DMS153 treated with DMSO at 0.1 percent for 48 hours (cell line): ENCODE measurements around the gene PHF23.

ENCODE experiments used
- DNase-seq: peaks from one replicate; lab custom pipeline; 2025; ENCODE audit not compliant: unreplicated experiment; lab: John Stamatoyannopoulos, UW

The PHF23 gene

DNA sequence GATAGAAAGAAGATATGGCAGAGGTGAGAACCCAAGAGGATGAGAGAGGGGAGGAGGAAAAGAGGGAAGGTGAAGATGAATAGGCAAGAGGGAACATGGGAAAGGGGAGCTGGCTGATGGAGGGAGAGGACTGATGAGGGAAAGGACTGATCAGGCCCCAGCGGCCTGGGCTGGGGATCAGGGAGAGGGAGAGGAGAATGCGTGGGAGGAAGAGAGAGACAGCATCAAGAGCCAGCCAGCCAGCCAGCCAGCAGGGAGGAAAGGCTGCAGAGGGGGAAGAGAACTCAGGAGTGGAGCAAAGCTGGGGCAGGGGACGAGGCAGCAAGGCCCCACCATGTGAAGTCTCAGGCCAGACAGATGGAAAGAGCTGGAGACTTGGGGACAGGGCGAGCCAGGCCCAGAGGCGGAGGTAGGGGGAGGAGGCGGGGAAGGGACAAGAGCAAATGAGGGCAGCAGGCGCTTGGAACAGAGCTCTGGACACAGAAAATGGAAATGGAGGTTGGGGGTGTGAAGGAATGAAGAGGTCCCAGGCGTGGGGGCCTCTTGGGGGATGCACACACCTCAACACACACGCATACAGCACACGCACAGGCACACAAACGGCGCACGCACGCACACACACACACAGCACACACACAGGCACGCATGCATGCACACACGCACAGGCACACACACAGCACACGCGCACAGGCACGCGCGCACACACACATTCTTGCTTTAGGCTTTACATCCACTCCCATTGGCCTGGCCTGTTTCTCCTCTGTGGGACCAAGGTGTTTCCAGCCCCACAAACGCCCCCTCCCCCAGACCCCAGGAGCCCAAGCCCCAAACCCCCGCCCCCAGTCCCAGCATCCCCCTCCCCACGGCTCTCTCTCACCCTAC is 31.9 kb downstream of the PHF23 start:
- DNase-seq = no peak

DNA sequence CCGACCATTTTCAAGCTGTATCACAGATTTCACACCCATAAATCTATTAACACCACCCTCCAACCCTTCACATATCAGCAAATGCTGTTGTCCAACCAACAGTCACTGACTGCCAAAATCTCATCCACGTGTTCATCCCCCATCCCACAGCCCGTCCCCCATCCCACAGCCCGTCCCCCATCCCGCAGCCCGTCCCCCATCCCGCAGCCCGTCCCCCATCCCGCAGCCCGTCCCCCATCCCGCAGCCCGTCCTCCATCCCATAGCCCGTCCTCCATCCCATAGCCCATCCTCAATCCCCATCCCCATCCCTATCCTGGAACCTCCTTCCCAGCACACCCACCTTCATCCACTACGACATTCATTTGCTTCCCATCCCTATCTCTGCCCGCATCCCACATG is 33.7 kb downstream of the PHF23 start:
- no peak for DNase-seq

DNA sequence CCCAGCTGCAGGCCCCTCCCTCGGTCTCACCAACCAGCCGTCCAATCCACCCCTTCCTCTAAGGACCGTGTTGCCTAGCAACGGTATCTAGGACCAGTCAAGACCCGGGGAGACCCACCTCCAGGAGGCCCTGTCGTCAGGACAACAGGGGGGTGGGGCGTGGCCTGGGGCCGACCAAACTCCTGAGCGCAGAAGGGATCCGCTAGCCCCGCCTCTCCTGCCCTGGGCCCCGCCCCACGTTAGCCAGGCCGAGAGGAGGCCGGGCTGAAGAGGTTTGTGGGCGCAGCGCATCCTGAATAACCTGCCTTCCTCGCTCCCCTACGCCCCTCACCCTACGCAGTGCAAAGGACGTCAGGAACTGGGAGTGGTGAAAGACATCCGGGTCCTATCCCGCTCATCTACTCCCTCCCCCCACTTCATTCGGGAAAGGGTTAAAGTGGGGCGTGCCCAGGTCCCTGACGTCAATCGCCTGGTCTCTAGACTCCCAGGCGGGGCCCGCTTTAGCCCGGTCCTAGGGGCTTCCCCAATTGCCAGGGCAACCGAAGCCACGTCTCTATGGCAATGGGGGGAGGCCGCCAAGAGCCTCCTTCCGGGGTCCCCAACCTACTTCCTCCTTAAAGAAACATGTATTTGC is 34.3 kb downstream of the PHF23 start:
- DNase-seq = peak; percentile 20

DNA sequence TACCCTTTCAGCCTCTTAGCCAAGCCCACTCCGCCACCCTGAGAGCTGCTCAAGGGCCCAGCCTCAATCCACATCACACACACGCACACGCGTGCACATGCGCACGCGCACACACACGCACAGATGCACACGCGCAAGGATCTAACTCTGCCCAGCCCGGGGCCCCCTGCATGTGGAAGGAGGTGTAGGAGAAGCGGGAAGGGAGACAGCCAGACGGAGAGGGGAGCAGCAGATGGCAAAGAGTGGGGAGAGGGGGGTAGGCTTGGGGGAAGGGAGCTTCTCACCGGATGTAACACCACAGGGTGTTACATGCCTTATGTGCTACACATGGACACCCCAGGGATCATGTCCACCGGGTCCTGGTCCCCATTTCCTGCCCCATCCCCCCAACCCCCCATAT is 34.9 kb downstream of the PHF23 start:
- no peak for DNase-seq

DNA sequence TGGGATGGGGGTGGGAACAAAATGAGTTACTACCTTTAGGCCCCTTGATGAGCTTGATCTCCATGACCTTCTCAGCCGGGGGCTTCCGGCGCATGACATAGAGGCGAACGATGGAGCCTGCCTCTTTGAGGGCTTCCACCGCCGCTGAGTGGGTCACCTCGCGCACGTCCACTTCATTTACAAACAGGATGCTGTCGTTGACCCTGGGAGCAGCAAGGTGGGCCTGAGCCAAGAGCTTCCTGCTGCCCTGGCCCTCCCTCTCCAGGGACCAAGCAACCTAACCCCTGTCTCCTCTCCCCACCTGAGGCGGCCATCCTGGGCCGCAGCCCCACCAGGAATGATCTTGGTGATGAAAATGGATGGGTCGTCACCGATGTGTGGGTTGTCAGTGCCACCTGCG is 35.9 kb downstream of the PHF23 start:
- no peak for DNase-seq

DNA sequence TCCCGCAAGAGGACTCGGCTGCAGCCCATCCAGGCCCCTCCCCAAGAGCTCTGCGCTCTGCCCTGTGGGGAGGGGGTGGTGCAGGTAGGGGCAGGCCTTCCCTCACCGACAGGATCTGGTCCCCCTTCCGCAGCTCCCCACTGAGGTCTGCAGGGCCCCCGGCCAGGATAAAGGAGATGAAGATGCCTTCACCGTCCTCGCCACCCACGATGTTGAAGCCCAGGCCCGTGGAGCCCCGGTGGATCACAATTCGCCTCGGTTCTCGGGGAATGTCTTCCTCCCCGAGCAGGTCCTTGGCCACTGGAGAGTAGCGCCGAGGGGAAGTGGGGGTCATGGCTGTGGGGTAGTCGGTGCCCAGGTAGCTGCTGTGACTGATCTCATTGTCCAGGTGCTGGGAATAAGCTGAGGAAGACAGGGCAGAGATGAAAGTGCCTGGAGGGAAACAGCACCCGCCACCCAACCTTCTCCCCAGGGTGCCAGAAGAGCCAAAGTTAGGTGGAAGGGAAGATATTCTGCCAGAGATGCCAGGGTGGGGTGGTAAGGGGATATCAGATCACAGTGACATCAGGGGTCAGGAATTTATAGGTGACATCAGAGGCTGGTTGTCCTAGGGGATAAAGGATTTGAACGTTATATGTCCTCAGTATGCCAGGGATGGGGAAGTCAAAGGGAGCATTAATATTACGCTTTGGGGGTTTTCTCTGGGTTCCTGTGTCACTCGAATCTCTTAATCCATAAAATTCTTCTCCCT is 42.4 kb downstream of the PHF23 start:
- DNase-seq = no peak

DNA sequence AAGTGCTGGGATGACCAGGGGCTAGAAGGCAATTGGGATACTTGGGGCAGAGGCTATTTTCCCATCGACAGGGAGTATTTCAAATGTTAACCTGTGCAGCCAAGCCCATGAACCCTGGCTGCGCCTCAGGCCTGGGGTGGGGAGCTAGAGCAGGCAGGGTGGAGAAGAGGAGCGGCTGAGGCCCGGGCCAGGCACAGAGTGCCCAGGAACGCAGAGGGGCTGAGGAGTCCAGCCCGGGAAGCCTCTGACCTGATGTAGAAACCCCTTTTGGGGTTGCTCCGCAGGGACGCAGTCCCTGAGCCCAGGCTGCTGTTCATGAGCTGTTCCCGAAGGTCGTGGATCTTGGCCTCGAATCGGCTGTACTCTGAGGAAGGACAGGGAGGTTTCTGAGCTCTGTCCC is 43.3 kb downstream of the PHF23 start:
- DNase-seq = no peak

DNA sequence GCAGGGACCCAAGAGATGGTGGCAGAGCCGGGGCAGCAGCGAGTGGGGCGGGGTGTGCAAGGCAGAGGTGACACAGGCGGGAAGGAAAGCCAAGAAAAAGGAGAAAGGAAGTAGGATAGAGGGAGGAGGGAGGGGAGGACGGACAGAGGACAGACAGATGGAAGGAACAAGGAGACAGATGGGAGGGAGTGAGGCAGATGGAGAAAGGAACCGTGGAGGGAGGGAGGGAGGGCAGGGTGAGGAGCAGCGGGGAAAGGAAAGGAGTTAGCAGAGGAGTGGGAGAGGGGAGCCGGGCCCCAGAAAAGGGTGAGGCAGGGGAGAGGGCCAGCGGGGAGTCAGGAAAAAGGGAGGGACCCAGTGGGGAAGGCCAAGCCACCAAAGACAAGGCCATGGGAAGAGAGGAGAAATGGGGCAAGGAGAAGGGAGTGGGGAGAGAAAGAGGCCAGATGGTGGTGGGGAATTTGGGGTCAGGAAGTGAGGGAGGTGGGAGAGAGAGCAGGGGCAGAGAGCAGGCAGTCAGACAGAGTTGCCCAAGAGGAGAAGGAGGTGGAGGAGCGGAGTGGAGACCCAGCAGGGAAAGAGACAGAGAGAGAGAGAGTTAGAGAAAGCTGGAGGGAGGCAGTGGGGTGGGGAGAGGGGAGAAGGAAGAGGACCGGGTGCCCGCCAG is 46.9 kb downstream of the PHF23 start:
- no peak for DNase-seq

DNA sequence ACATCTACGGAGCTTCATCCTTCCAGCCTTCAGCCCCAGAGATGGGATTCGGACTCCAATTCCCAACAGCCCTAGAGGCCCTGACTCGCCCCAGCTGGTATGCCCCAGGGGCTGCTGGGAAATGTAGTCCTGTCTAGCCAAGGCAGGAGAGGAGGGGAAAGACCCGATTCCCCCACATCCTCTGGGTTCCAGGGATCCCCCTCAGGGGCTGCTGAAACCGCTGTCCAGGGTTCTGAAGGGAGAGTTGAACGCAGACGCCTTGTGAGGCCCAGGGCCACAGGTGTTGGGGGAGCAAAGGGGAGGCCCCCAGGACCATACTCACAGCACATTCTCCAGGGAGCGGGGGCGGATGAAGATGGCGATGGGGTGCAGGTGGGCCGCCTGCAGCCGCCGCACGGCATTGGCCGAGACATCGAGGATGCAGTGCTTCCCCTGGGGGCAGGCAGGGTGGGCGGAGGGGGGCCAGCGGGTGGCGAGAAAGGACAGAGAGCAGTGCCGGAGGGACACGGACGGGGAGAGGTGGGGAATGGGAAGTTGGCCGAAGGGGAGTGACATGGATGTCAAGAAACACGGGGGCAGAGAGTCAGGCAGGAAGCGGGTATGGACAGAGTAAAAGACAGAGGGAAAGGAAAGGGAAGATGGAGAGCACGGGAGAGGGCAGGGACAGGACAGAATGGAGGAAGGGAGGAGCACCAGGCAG is 47.5 kb downstream of the PHF23 start:
- DNase-seq = no peak

DNA sequence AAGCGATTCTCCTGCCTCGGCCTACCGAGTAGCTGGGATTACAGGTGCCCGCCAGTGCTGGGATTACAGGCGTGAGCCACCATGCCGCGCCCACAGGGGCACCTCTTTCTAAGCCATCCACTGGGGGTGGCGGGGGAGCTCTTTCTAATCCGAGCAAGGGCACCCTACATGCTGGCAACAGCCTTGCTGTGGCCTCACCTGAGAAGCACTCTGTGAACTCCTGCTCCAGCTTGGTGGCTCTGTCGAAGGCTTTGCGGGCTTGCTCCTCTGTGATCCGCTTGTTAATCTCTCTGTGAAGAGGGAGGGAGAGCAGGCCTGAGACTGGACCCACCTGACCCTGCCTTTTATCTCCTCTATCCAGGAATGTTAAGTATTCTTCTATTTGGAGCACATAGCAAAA is 48.2 kb downstream of the PHF23 start:
- DNase-seq = no peak

DNA sequence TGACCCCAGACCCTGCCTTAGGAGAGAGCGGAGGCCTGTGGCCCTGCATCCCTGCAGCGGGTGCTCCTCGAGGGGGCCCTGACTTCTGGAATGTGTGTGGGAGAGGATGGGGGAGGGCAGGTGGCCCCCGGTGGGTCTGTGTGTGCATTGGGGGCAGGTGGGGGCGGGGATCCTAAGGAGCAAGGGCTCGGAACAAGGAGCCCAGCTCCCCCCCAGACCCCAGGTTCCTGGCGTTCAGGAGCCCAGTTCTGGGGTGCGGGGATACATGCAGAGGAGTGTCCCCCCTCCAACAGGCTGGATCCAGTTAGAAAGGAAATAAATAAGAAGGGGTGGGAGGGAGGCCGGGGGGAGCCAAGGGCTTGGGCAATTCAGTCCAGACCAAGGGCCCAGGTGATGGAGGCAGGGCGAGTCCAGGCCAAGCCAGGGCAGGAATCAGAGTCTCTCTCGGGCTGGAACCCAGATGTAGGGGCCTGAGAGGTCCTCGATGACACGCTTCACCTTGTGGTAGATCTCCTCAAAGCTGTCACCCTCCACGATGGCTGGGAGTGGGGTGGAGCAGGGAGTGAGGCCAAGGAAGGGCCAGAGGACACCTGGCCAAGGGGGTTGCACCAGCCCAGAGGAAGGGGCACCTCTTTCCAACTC is 48.9 kb downstream of the PHF23 start:
- DNase-seq = no peak

DNA sequence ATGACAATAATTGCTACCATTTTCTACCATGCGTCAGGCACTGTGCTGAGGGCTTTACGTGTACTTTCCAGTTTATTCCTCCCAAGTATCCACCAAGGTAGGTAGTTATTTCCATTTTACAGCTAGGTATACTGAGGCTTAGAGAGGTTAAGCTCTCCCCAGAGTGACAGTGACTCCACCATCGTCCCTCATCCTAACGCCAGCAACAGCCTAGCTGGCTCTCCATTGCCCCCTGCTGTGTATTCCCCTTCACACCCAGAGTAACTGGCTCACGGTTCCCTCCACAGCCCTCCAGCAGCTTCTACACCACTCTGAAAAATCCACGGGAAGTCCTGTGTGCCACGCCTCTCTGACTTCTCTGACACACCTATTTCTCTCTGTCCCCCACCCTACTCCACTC is 53.0 kb downstream of the PHF23 start:
- no peak for DNase-seq
